WERI-Rb-1 (cell line): ENCODE measurements around the gene ABR.

Experiments
- DNase-seq: peaks from one replicate; pipeline ENCODE4 v3.0.0-alpha.2; 2020
- H3K27ac ChIP-seq: fragments of 250-450 bp; sonication (Bioruptor Pico); 2 replicates; pipeline ENCODE4 v1.5.1; 2020; ENCODE audit warnings: mild to moderate bottlenecking, moderate library complexity
- H3K27me3 ChIP-seq: fragments of 250-450 bp; sonication (Bioruptor Pico); 2 replicates; pipeline ENCODE4 v1.5.1; 2021; ENCODE audit warnings: mild to moderate bottlenecking, low read depth, moderate library complexity; ENCODE audit not compliant: insufficient read depth, severe bottlenecking
- H3K36me3 ChIP-seq: fragments of 250-450 bp; sonication (Bioruptor Pico); 2 replicates; pipeline ENCODE4 v1.5.1; 2020; ENCODE audit warnings: mild to moderate bottlenecking, moderate library complexity
- H3K4me3 ChIP-seq: 2 replicates; pipeline ENCODE4 v1.5.1; 2011; ENCODE audit warnings: low read depth, mild to moderate bottlenecking, control low read depth, low read length
- H3K9me3 ChIP-seq: fragments of 250-450 bp; sonication (Bioruptor Pico); 2 replicates; pipeline ENCODE4 v1.5.1; 2021; ENCODE audit warnings: mild to moderate bottlenecking, moderate library complexity; ENCODE audit not compliant: severe bottlenecking
- TF ChIP-seq, protein P1 (sequence below): IDR thresholded peaks from 2 replicates; pipeline ENCODE4 v1.5.1; 2011; ENCODE audit warnings: low read depth, mild to moderate bottlenecking, control low read depth, inconsistent platforms, low read length

Gene ABR

DNA sequence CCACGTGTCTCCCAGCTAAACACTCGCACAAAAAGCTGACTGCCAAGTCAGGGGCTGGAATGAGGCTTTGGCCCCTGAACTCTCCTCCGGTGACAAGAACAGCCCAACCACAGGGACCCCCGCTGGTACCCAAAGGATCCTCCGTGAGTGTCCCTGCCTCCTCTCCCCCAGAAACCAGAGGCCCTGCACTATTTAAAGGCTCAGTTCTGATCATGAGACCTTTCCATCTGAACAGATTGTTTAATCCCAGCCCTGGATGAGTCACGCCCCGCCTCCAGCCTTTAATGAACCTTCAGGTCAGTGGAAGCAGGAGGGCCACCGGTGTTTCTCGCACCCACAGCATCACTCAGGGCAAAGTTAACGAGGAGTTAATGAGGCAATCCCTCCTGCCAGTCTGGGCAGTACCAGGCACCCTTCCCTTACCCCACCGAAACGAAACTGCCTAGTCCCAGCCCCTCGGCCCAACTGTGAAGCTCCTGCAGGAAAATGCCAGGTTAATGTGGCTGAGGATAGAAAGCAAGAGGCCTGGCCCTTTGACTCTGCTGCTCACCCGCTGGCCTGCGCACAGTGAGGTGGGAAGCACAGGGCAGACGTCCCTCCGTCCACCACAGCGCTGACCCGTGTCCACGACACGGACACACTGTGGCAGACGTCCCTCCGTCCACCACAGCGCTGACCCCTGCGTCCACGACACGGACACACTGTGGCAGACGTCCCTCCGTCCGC lies 150.4 kb downstream of the ABR start:
- peak overlapping the region; percentile 79 for H3K27ac ChIP-seq
- H3K9me3 ChIP-seq = no peaks in the 10 kb centered on the region
- peaks cover 6% of the 10 kb centered on the region for H3K36me3 ChIP-seq
- peak; percentile 76 for DNase-seq
- H3K27me3 ChIP-seq = no peaks in the 10 kb centered on the region
- no peak overlapping the region for H3K4me3 ChIP-seq
- TF ChIP-seq, protein P1, sequence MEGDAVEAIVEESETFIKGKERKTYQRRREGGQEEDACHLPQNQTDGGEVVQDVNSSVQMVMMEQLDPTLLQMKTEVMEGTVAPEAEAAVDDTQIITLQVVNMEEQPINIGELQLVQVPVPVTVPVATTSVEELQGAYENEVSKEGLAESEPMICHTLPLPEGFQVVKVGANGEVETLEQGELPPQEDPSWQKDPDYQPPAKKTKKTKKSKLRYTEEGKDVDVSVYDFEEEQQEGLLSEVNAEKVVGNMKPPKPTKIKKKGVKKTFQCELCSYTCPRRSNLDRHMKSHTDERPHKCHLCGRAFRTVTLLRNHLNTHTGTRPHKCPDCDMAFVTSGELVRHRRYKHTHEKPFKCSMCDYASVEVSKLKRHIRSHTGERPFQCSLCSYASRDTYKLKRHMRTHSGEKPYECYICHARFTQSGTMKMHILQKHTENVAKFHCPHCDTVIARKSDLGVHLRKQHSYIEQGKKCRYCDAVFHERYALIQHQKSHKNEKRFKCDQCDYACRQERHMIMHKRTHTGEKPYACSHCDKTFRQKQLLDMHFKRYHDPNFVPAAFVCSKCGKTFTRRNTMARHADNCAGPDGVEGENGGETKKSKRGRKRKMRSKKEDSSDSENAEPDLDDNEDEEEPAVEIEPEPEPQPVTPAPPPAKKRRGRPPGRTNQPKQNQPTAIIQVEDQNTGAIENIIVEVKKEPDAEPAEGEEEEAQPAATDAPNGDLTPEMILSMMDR = no peak

GRCh38 chr17:1027044-1027443 lies 152.7 kb downstream of the ABR start:
- no peak overlapping the region for H3K27ac ChIP-seq
- H3K4me3 ChIP-seq = no peak overlapping the region
- TF ChIP-seq, protein P1 = no peak
- no peaks in the 10 kb centered on the region for H3K27me3 ChIP-seq
- H3K36me3 ChIP-seq = no peaks in the 10 kb centered on the region; the same call in none of the 2 replicates
- no peak for DNase-seq
- H3K9me3 ChIP-seq = no peaks in the 10 kb centered on the region

DNA sequence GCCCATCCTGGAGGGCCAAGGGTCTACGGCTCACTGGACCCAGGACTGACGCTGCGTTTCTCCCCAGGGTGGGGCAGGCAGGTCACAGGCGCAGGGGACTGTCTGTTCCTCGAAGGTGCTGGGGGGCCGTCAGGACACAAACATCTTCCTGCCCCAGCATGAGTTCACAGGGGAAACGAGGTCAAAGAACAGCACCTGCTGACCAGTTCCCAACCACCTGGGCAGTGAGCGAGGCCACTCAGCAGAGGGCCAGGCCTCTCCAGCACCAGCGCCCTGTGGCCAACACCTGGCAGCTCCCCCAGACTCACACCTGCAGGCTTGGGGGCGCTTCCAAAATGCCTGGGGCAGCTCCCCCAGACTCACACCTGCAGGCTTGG lies 153.2 kb downstream of the ABR start:
- no peak overlapping the region for H3K4me3 ChIP-seq
- TF ChIP-seq, protein P1 = no peak
- H3K27me3 ChIP-seq = no peaks in the 10 kb centered on the region
- no peaks in the 10 kb centered on the region for H3K9me3 ChIP-seq
- H3K36me3 ChIP-seq = no peaks in the 10 kb centered on the region; the same call in none of the 2 replicates
- DNase-seq = no peak
- no peak overlapping the region for H3K27ac ChIP-seq

DNA sequence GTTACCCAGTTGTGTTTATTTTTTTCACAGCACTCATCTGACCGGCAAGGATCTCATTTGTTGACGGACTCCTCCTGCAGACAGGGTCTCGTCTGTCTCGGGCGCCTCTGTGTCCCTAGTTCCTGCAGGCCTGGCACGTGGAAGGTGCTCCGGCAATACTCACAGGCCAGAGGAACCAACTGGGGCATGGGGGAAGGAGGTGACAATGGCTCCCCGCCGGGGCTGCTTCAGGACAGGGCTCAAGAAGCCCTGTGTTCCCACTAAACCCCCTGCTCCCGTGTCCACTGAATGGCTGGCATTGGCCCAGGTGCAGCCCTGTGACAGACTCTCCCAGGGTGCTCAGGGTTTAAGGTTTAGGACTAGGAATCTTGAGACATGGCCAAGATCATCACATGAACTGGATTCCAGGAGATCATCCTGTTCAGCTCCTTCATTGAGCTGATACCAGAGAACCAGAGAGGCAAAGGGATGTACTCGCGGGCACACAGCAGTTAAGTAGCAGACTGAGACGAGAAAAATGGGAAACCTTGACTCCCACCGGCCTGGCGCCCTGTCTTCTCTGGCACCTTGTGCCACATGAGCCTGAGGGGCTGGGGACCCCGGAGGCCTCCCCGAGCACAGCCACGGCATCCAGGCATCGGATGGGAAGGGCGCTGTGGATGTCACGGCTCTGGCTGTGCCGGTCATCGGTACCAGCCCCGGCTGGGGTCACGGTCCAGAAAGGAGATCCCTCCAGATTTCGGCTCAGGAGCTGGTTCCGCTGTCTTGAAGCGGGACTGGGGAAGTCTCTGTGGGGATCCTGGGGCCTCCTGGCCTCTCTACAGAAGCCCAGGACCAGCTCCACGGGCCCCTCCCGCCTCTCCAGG lies 153.8 kb downstream of the ABR start:
- TF ChIP-seq, protein P1 = no peak
- no peak for DNase-seq
- Histone ChIP-seq H3K9me3 (no peaks in the 10 kb centered on the region), H3K27me3 (no peaks in the 10 kb centered on the region), H3K4me3 (no peak overlapping the region), H3K27ac (no peak overlapping the region), H3K36me3 (no peaks in the 10 kb centered on the region; the same call in none of the 2 replicates)

- TF ChIP-seq, protein P1 = no peak
- Histone ChIP-seq H3K36me3 (no peaks in the 10 kb centered on the region; the same call in none of the 2 replicates), H3K9me3 (no peaks in the 10 kb centered on the region), H3K4me3 (no peak overlapping the region), H3K27ac (no peak overlapping the region), H3K27me3 (no peaks in the 10 kb centered on the region)
- DNase-seq = no peak
Observed at GRCh38 chr17:1024076-1024475, 155.7 kb downstream of the ABR start.
